ENCODE results near the gene LIAS. TPM values are rescaled to one million over a fixed set of nuclear protein-coding genes. Genes with fewer than 3 reads are reported as not detected.
"Not testable (repeated sequence)": the region's sequence is repeated elsewhere in the genome, so short reads cannot be mapped to it uniquely, and the experiment has no call there.

LIAS gene
- 26.0 TPM for polyA plus RNA-seq (2013)

DNA sequence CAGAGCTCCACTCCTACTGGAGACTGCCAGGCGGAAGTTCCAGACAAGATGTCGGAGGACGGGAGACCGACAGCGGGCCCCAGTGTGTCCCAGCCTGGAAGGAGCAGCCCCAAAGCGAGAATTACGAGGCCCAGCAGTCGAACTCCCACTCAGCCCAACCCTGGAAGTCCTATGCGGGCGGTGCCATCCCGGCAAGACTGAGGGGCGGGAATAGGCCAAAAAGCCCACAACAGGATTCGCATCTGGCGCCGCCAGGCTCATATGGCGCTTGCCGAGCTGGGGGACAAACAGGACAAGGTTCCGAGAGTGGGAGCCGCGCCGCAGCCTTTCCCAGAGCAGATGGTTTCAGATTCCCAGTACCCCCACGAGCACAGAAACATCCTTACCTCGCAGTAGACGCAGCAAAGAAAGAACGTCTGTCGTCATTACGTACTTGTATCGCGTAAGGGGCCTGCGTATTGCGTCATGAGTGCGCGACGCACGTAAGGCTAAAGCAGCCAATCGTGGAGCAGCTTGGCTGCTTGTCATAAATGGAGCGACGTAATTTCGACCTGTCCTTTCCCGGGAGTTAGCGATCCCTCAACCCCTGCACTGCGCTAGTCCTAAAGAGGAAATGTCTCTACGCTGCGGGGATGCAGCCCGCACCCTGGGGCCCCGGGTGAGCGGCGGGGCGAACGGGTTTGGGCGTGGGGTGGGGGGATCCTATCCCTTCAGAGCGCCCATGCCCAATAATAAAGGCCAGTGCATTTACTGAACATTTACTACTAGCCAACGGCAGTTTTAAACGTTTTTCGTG is at the start of gene LIAS, which contains the start of gene RPL9:
TSS of gene LIAS (plus strand) at position 552 of the 796 bp plus-strand sequence. CDS start at position 614, 62 bp downstream.
TSS of gene RPL9 (minus strand) at position 418 of the 796 bp plus-strand sequence. CDS start 483 bp downstream, outside the sequence.
- ChIA-PET CTCF (interaction anchor here (1.4 to 4.4 kb wide), 3 partner anchors 8 to 11 kb away, joined by 4 to 23 read pairs (median 10); no protein-coding TSS in a partner anchor), POLR2A (interaction anchor here (0.5 to 0.9 kb wide), 5 partner anchors 10 to 597 kb away, joined by 3 to 4 read pairs (median 3); partner anchors contain the start of gene UBE2K)
- Histone ChIP-seq H3K9me3 (ENCODE audit: control extremely low read depth in 1 of 5, control insufficient read depth in 4 of 5, insufficient read depth in 2 of 5, low read depth in 1 of 5, low read length in 4 of 5) (no peaks in the 10 kb centered on the region), H3K36me3 (ENCODE audit: control insufficient read depth in 4 of 4, insufficient read depth in 4 of 4, low read length in 3 of 4) (peaks cover 9 to 49% (median 32%) of the 10 kb centered on the region in 4 experiments), H3K27ac (ENCODE audit: insufficient read depth in 1 of 2, low read depth in 1 of 2, low read length in 2 of 2, poor library complexity in 1 of 2, severe bottlenecking in 2 of 2) (peak within 1 kb of the TSS; percentile 96 to 98), H3K4me1 (ENCODE audit: control extremely low read depth in 1 of 4, control insufficient read depth in 4 of 4, insufficient read depth in 4 of 4, low read length in 3 of 4) (peaks cover 13 to 25% (median 17%) of the 10 kb centered on the region in 4 experiments), H3K27me3 (replicated peaks in 2 of 5; ENCODE audit: control insufficient read depth in 4 of 5, insufficient read depth in 5 of 5, low read length in 4 of 5) (no peaks in the 10 kb centered on the region), H3K4me3 (ENCODE audit: control insufficient read depth in 1 of 7, extremely low read depth in 1 of 7, insufficient read depth in 4 of 7, low read depth in 2 of 7, low read length in 6 of 7) (peak within 1 kb of the TSS; percentile 74 to 99 (median 91))
- DNase-seq = peak; percentile 99 to 100 (median 99)
- under 1% methylated on average over 53 of the region's 55 CpGs for WGBS (ENCODE audit: insufficient coverage)

- H3K4me3 ChIP-seq (ENCODE audit: control insufficient read depth in 1 of 7, extremely low read depth in 1 of 7, insufficient read depth in 4 of 7, low read depth in 2 of 7, low read length in 6 of 7) = no peak overlapping the region
- H3K27me3 ChIP-seq (replicated peaks in 2 of 5; ENCODE audit: control insufficient read depth in 4 of 5, insufficient read depth in 5 of 5, low read length in 4 of 5) = no peaks in the 10 kb centered on the region
- no peaks in the 10 kb centered on the region for H3K9me3 ChIP-seq (ENCODE audit: control extremely low read depth in 1 of 5, control insufficient read depth in 4 of 5, insufficient read depth in 2 of 5, low read depth in 1 of 5, low read length in 4 of 5)
- H3K36me3 ChIP-seq (ENCODE audit: control insufficient read depth in 4 of 4, insufficient read depth in 4 of 4, low read length in 3 of 4) = no peaks in the 10 kb centered on the region
- H3K4me1 ChIP-seq (ENCODE audit: control extremely low read depth in 1 of 4, control insufficient read depth in 4 of 4, insufficient read depth in 4 of 4, low read length in 3 of 4) = peaks cover 0 to 2% (median 0%) of the 10 kb centered on the region in 4 experiments
- no peak overlapping the region for H3K27ac ChIP-seq (ENCODE audit: insufficient read depth in 1 of 2, low read depth in 1 of 2, low read length in 2 of 2, poor library complexity in 1 of 2, severe bottlenecking in 2 of 2)
- ChIA-PET CTCF (interaction anchor here (1.0 kb wide), 1 partner anchor 10 kb away, joined by 3 read pairs; no protein-coding TSS in a partner anchor), POLR2A (no interaction called here)
- WGBS (ENCODE audit: insufficient coverage) = 75% methylated on average over 1 of the region's 5 CpGs
- DNase-seq = peak; percentile 14 to 45 (median 36)
Measured at GRCh38 chr4:39410415-39410814, 48.4 kb upstream of the LIAS start.

- DNase-seq; H3K9me3 ChIP-seq (ENCODE audit: control extremely low read depth in 1 of 5, control insufficient read depth in 4 of 5, insufficient read depth in 2 of 5, low read depth in 1 of 5, low read length in 4 of 5); H3K27ac ChIP-seq (ENCODE audit: insufficient read depth in 1 of 2, low read depth in 1 of 2, low read length in 2 of 2, poor library complexity in 1 of 2, severe bottlenecking in 2 of 2); POLR2A ChIA-PET; H3K27me3 ChIP-seq (replicated peaks in 2 of 5; ENCODE audit: control insufficient read depth in 4 of 5, insufficient read depth in 5 of 5, low read length in 4 of 5); H3K36me3 ChIP-seq (ENCODE audit: control insufficient read depth in 4 of 4, insufficient read depth in 4 of 4, low read length in 3 of 4); H3K4me3 ChIP-seq (ENCODE audit: control insufficient read depth in 1 of 7, extremely low read depth in 1 of 7, insufficient read depth in 4 of 7, low read depth in 2 of 7, low read length in 6 of 7); H3K4me1 ChIP-seq (ENCODE audit: control extremely low read depth in 1 of 4, control insufficient read depth in 4 of 4, insufficient read depth in 4 of 4, low read length in 3 of 4): not testable (repeated sequence)
- WGBS (ENCODE audit: insufficient coverage) = 100% methylated on average over 1 of the region's 8 CpGs
- CTCF ChIA-PET = interaction anchor here (1.0 to 1.3 kb wide), 2 partner anchors 35 to 156 kb away, joined by 3 read pairs; no protein-coding TSS in a partner anchor
Measured at GRCh38 chr4:39411561-39411960, 47.3 kb upstream of the LIAS start.

DNA sequence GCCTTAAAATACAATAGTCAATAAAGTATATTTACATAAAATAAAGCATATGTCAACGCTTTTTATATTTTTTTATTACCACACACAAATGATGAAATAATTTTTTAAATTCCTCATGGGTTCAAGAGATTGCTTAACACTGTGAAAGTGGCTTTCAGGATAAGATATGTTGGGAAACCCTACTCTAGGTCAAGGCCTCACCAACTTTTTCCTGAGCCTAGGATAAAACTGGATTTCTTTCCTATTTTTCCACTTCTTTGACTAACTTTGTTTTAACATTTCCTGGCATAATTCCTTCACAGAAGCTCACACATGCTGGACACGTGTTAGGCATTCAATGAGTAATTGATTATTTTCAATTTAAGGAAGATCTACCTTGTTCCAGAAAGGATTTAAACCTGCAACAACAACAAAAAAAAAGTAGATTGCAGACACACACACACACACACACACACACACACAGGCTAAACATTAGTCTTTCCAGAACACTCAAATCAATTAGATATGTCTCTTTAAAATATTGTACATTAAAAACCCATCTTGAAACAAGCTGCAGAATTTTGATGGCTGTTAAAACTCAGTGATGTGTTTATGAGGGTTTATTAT is 43.1 kb upstream of the LIAS start:
- no CpG with 5 or more reads among the region's 2 CpGs for WGBS (ENCODE audit: insufficient coverage)
- CTCF ChIA-PET = no interaction called here
- Histone ChIP-seq H3K9me3 (ENCODE audit: control extremely low read depth in 1 of 5, control insufficient read depth in 4 of 5, insufficient read depth in 2 of 5, low read depth in 1 of 5, low read length in 4 of 5) (no peaks in the 10 kb centered on the region), H3K36me3 (ENCODE audit: control insufficient read depth in 4 of 4, insufficient read depth in 4 of 4, low read length in 3 of 4) (no peaks in the 10 kb centered on the region), H3K4me1 (ENCODE audit: control extremely low read depth in 1 of 4, control insufficient read depth in 4 of 4, insufficient read depth in 4 of 4, low read length in 3 of 4) (peaks cover 0 to 2% (median 0%) of the 10 kb centered on the region in 4 experiments), H3K27ac (ENCODE audit: insufficient read depth in 1 of 2, low read depth in 1 of 2, low read length in 2 of 2, poor library complexity in 1 of 2, severe bottlenecking in 2 of 2) (no peak overlapping the region), H3K27me3 (replicated peaks in 2 of 5; ENCODE audit: control insufficient read depth in 4 of 5, insufficient read depth in 5 of 5, low read length in 4 of 5) (no peaks in the 10 kb centered on the region), H3K4me3 (ENCODE audit: control insufficient read depth in 1 of 7, extremely low read depth in 1 of 7, insufficient read depth in 4 of 7, low read depth in 2 of 7, low read length in 6 of 7) (no peak overlapping the region)
- POLR2A ChIA-PET = no interaction called here
- no peak for DNase-seq

GRCh38 chr4:39422247-39422646 is 36.6 kb upstream of the LIAS start:
- no peak for DNase-seq
- Histone ChIP-seq H3K36me3 (ENCODE audit: control insufficient read depth in 4 of 4, insufficient read depth in 4 of 4, low read length in 3 of 4) (no peaks in the 10 kb centered on the region), H3K27me3 (replicated peaks in 2 of 5; ENCODE audit: control insufficient read depth in 4 of 5, insufficient read depth in 5 of 5, low read length in 4 of 5) (no peaks in the 10 kb centered on the region), H3K9me3 (ENCODE audit: control extremely low read depth in 1 of 5, control insufficient read depth in 4 of 5, insufficient read depth in 2 of 5, low read depth in 1 of 5, low read length in 4 of 5) (no peaks in the 10 kb centered on the region), H3K4me3 (ENCODE audit: control insufficient read depth in 1 of 7, extremely low read depth in 1 of 7, insufficient read depth in 4 of 7, low read depth in 2 of 7, low read length in 6 of 7) (no peak overlapping the region), H3K27ac (ENCODE audit: insufficient read depth in 1 of 2, low read depth in 1 of 2, low read length in 2 of 2, poor library complexity in 1 of 2, severe bottlenecking in 2 of 2) (no peak overlapping the region), H3K4me1 (ENCODE audit: control extremely low read depth in 1 of 4, control insufficient read depth in 4 of 4, insufficient read depth in 4 of 4, low read length in 3 of 4) (no peaks in the 10 kb centered on the region)
- WGBS (ENCODE audit: insufficient coverage) = no CpG with 5 or more reads among the region's 3 CpGs
- POLR2A ChIA-PET = no interaction called here
- CTCF ChIA-PET = interaction anchor here (1.5 kb wide), 1 partner anchor 23 kb away, joined by 4 read pairs; no protein-coding TSS in a partner anchor

DNA sequence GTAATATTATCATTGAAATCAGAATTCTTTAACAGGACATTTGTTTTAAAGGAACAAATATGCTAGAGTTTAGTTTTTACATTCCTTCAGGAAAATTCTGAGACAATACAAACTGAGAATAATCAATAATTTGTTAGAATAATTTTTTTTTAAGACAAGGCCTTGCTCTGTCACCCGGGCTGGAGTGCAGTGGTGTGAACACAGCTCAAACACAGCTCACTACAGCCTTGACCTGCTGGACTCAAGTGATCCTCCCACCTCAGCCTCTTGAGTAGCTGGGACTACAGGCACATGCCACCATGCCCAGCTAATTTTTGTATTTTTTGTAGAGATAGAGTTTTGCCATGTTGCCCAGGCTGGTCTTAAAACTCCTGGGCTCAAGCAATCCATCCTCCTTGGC is 33.6 kb upstream of the LIAS start:
- H3K4me3 ChIP-seq (ENCODE audit: control insufficient read depth in 1 of 7, extremely low read depth in 1 of 7, insufficient read depth in 4 of 7, low read depth in 2 of 7, low read length in 6 of 7); H3K27me3 ChIP-seq (replicated peaks in 2 of 5; ENCODE audit: control insufficient read depth in 4 of 5, insufficient read depth in 5 of 5, low read length in 4 of 5); H3K36me3 ChIP-seq (ENCODE audit: control insufficient read depth in 4 of 4, insufficient read depth in 4 of 4, low read length in 3 of 4); DNase-seq; CTCF ChIA-PET; H3K9me3 ChIP-seq (ENCODE audit: control extremely low read depth in 1 of 5, control insufficient read depth in 4 of 5, insufficient read depth in 2 of 5, low read depth in 1 of 5, low read length in 4 of 5); H3K27ac ChIP-seq (ENCODE audit: insufficient read depth in 1 of 2, low read depth in 1 of 2, low read length in 2 of 2, poor library complexity in 1 of 2, severe bottlenecking in 2 of 2); H3K4me1 ChIP-seq (ENCODE audit: control extremely low read depth in 1 of 4, control insufficient read depth in 4 of 4, insufficient read depth in 4 of 4, low read length in 3 of 4); POLR2A ChIA-PET: not testable (repeated sequence)
- no CpG with 5 or more reads among the region's 1 CpG for WGBS (ENCODE audit: insufficient coverage)

GRCh38 chr4:39426728-39427127 is 32.1 kb upstream of the LIAS start:
- H3K9me3 ChIP-seq (ENCODE audit: control extremely low read depth in 1 of 5, control insufficient read depth in 4 of 5, insufficient read depth in 2 of 5, low read depth in 1 of 5, low read length in 4 of 5) = no peaks in the 10 kb centered on the region
- H3K4me3 ChIP-seq (ENCODE audit: control insufficient read depth in 1 of 7, extremely low read depth in 1 of 7, insufficient read depth in 4 of 7, low read depth in 2 of 7, low read length in 6 of 7) = no peak overlapping the region
- no peaks in the 10 kb centered on the region for H3K36me3 ChIP-seq (ENCODE audit: control insufficient read depth in 4 of 4, insufficient read depth in 4 of 4, low read length in 3 of 4)
- CTCF ChIA-PET = no interaction called here
- POLR2A ChIA-PET = no interaction called here
- DNase-seq = no peak
- H3K27me3 ChIP-seq (replicated peaks in 2 of 5; ENCODE audit: control insufficient read depth in 4 of 5, insufficient read depth in 5 of 5, low read length in 4 of 5) = no peaks in the 10 kb centered on the region
- H3K27ac ChIP-seq (ENCODE audit: insufficient read depth in 1 of 2, low read depth in 1 of 2, low read length in 2 of 2, poor library complexity in 1 of 2, severe bottlenecking in 2 of 2) = no peak overlapping the region
- WGBS (ENCODE audit: insufficient coverage) = 71% methylated on average over 1 of the region's 1 CpG
- no peaks in the 10 kb centered on the region for H3K4me1 ChIP-seq (ENCODE audit: control extremely low read depth in 1 of 4, control insufficient read depth in 4 of 4, insufficient read depth in 4 of 4, low read length in 3 of 4)

Measured in common myeloid progenitor, CD34-positive (primary cell).